Chondrocyte (in vitro differentiated cells): ENCODE results near the gene MED20. TPM values are rescaled to one million over a fixed set of nuclear protein-coding genes. Genes with fewer than 3 reads are reported as not detected.

ENCODE experiments used
- DNase-seq: peaks from one replicate; pipeline ENCODE4 v3.0.0; 2021; ENCODE audit warnings: mixed read lengths, low spot score
- H3K27ac Mint-ChIP-seq: one replicate; pipeline ENCODE4 v1.8.0; 2021; ENCODE audit warnings: mild to moderate bottlenecking, moderate library complexity, mixed read lengths; ENCODE audit not compliant: unreplicated experiment
- H3K27me3 Mint-ChIP-seq: 2 replicates; pipeline ENCODE4 v1.8.0; 2021; ENCODE audit warnings: low read depth, mixed read lengths
- H3K36me3 Mint-ChIP-seq: 2 replicates; pipeline ENCODE4 v1.8.0; 2021; ENCODE audit warnings: low read depth, mixed read lengths
- H3K4me1 Mint-ChIP-seq: 2 replicates; pipeline ENCODE4 v1.8.0; 2021; ENCODE audit warnings: low read depth, mild to moderate bottlenecking, mixed read lengths
- H3K4me3 Mint-ChIP-seq: one replicate; pipeline ENCODE4 v1.8.0; 2021; ENCODE audit warnings: mild to moderate bottlenecking, moderate library complexity, mixed read lengths; ENCODE audit not compliant: unreplicated experiment
- H3K9me3 Mint-ChIP-seq: 2 replicates; pipeline ENCODE4 v1.8.0; 2021; ENCODE audit warnings: low read depth, mixed read lengths
- CTCF ChIP-seq: fragments of 200-600 bp; sonication (generic); IDR thresholded peaks from 2 replicates; pipeline ENCODE4 v1.5.0; 2021; ENCODE audit warnings: antibody characterized with exemption, mild to moderate bottlenecking, moderate library complexity
- total RNA-seq: library from RNA; stranded (reverse); gene quantifications from 3 replicates; pipeline ENCODE4 v1.2.1, GENCODE V29; 2021

MED20 gene
- total RNA-seq, 1 donor from 2014 or later: 23.4 TPM

GRCh38 chr6:41921712-41921998 is 716 bp upstream of the MED20 start:
- no peak for DNase-seq
- H3K36me3 Mint-ChIP-seq: peaks cover 9% of the 10 kb centered on the region
- peak overlapping the region; percentile 93 for H3K4me3 Mint-ChIP-seq
- H3K27me3 Mint-ChIP-seq: no peaks in the 10 kb centered on the region
- no peaks in the 10 kb centered on the region for H3K9me3 Mint-ChIP-seq
- no peak for TF ChIP-seq CTCF
- H3K27ac Mint-ChIP-seq: peak overlapping the region; percentile 100
- peaks cover 49% of the 10 kb centered on the region for H3K4me1 Mint-ChIP-seq

DNA sequence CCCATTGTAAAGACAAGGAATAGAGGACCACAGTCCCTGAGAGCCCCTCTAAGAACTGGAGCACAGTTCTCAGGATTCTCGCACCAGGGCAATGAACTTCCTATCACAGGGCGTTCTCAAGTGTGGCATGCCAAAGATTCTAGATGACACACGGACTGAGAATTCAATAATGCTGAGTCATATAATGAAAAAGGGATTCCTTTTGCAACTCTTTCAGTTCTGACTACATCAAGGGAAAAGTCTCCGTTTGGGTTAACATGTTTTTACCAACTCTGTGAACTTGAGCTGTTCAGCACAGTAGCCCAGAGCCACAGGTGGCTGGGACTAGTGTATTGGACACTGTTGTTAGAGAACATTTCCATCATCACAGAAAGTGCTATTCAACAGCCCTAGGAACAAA is 3.4 kb downstream of the MED20 start:
- H3K36me3 Mint-ChIP-seq: peaks cover 15% of the 10 kb centered on the region
- H3K9me3 Mint-ChIP-seq: no peaks in the 10 kb centered on the region
- no peak for DNase-seq
- H3K4me3 Mint-ChIP-seq: peak overlapping the region; percentile 34
- peak overlapping the region; percentile 97 for H3K27ac Mint-ChIP-seq
- no peak for TF ChIP-seq CTCF
- peaks cover 35% of the 10 kb centered on the region for H3K4me1 Mint-ChIP-seq
- H3K27me3 Mint-ChIP-seq: no peaks in the 10 kb centered on the region

- Mint-ChIP-seq H3K4me1 (peaks cover 23% of the 10 kb centered on the region), H3K27ac (no peak overlapping the region), H3K27me3 (no peaks in the 10 kb centered on the region), H3K4me3 (no peak overlapping the region), H3K36me3 (peaks cover 18% of the 10 kb centered on the region), H3K9me3 (no peaks in the 10 kb centered on the region)
- no peak for DNase-seq
- no peak for TF ChIP-seq CTCF
Observed at GRCh38 chr6:41914869-41915530, 5.9 kb downstream of the MED20 start.

DNA sequence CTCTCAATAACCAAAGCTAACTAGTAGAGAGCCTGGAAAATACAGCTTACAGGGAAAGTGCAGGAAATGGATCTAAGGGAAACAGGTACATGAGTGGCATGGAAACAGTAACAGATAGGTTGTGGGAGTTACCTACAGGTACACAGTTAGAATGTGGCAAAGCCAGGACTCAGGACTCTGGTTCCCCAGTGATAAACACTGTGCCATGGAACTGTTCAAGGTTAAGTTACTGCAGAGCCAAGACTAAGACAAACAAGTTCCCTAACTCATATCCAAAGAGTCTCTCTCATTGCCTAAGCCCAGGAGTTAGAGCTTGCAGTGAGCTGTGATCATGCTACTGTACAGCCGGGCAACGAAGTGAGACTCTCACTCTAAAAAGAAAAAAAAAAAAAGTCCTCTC is 6.6 kb downstream of the MED20 start:
- H3K27me3 Mint-ChIP-seq: no peaks in the 10 kb centered on the region
- TF ChIP-seq CTCF: no peak
- H3K9me3 Mint-ChIP-seq: no peaks in the 10 kb centered on the region
- H3K4me3 Mint-ChIP-seq: no peak overlapping the region
- peaks cover 20% of the 10 kb centered on the region for H3K36me3 Mint-ChIP-seq
- H3K4me1 Mint-ChIP-seq: peaks cover 17% of the 10 kb centered on the region
- H3K27ac Mint-ChIP-seq: no peak overlapping the region
- no peak for DNase-seq

GRCh38 chr6:41909727-41910126 is 11.2 kb downstream of the MED20 start:
- no peaks in the 10 kb centered on the region for H3K27me3 Mint-ChIP-seq
- DNase-seq: no peak
- H3K4me3 Mint-ChIP-seq: no peak overlapping the region
- no peak overlapping the region for H3K27ac Mint-ChIP-seq
- peaks cover 33% of the 10 kb centered on the region for H3K36me3 Mint-ChIP-seq
- no peak for TF ChIP-seq CTCF
- H3K9me3 Mint-ChIP-seq: no peaks in the 10 kb centered on the region
- H3K4me1 Mint-ChIP-seq: no peaks in the 10 kb centered on the region
